ENCODE measurements around the gene BPIFB6.

DNA sequence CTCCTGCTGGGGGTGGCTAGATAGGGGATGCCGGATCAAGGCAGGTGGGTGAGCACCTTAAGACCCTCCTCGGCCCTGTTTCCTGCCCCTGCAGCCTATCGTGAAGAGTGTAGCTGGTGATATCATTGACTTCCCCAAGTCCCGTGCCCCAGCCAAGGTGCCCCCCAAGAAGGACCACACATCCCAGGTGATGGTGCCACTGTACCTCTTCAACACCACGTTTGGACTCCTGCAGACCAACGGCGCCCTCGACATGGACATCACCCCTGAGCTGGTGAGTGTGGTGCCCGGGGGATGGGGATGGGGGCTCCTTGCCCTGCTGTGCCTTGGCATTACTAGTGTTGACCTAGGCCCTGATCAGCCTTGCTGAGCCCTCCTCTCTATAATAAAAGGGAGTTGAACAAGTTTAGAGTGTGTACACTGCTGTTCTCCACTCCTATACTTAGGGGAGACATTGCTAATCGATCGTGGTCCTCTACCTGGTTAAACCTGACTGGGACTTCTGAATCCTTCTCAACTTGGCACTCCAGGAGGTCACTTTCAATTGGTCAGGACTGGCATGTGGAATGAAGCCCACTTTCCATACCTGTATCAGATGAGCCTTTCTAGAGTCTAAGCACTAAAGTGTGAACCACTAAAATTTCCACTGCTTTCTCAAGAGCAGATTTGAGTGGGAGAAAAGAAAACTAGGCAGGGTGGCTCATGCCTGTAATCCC, 33.3 kb downstream of the BPIFB6 start:
- TF ChIP-seq, protein P1, sequence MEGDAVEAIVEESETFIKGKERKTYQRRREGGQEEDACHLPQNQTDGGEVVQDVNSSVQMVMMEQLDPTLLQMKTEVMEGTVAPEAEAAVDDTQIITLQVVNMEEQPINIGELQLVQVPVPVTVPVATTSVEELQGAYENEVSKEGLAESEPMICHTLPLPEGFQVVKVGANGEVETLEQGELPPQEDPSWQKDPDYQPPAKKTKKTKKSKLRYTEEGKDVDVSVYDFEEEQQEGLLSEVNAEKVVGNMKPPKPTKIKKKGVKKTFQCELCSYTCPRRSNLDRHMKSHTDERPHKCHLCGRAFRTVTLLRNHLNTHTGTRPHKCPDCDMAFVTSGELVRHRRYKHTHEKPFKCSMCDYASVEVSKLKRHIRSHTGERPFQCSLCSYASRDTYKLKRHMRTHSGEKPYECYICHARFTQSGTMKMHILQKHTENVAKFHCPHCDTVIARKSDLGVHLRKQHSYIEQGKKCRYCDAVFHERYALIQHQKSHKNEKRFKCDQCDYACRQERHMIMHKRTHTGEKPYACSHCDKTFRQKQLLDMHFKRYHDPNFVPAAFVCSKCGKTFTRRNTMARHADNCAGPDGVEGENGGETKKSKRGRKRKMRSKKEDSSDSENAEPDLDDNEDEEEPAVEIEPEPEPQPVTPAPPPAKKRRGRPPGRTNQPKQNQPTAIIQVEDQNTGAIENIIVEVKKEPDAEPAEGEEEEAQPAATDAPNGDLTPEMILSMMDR (IDR thresholded peaks at IDR 0.05): no peak
- no peak for TF ChIP-seq POLR2A (IDR thresholded peaks at IDR 0.05)

Measured in breast epithelium (tissue), 3 donors.